CD14-positive monocyte (primary cell): Measurements from ENCODE around the gene COPS6. TPM values are rescaled to one million over a fixed set of nuclear protein-coding genes. Genes with fewer than 3 reads are reported as not detected.
A peak's percentile ranks its signal among the peaks of the same experiment; 100 is the strongest.

Experiments used
- DNase-seq, 3 donors: peaks; one replicate each; pipeline ENCODE4 v3.0.0-alpha.2; 2011 to 2022
- H2AFZ ChIP-seq: 2 replicates; pipeline ENCODE4 v1.6.0; 2012; ENCODE audit warnings: mild to moderate bottlenecking, low read depth, low read length, inconsistent platforms; ENCODE audit not compliant: insufficient read depth, poor library complexity, severe bottlenecking
- H3K27ac ChIP-seq, 2 donors: 1 replicate in 1 of 2; 2 replicates in 1 of 2; pipeline ENCODE4 v1.5.1; 2012 to 2013; ENCODE audit warnings: low read length in 2 of 2, control low read depth in 1 of 2, inconsistent platforms in 1 of 2, low read depth in 1 of 2, mild to moderate bottlenecking in 1 of 2
- H3K27me3 ChIP-seq, 2 donors: one replicate each; pipeline versions ENCODE4 v1.6.0 to v1.6.1; 2011 to 2013; ENCODE audit warnings: low read length in 2 of 2; ENCODE audit not compliant: control insufficient read depth in 2 of 2, insufficient read depth in 2 of 2
- H3K36me3 ChIP-seq, 2 donors: replicated peaks in 1 of 2; 1 replicate in 1 of 2; 2 replicates in 1 of 2; pipeline versions ENCODE4 v1.5.1 to v1.6.1; 2012 to 2013; ENCODE audit warnings: low read length in 2 of 2, control low read depth in 1 of 2, inconsistent platforms in 1 of 2, mild to moderate bottlenecking in 1 of 2; ENCODE audit not compliant: insufficient read depth in 2 of 2, control insufficient read depth in 1 of 2
- H3K4me1 ChIP-seq, 2 donors: 1 replicate in 1 of 2; 2 replicates in 1 of 2; pipeline versions ENCODE4 v1.5.1 to v1.6.1; 2012 to 2013; ENCODE audit warnings: low read length in 2 of 2, control low read depth in 1 of 2, inconsistent platforms in 1 of 2, mild to moderate bottlenecking in 1 of 2, moderate library complexity in 1 of 2; ENCODE audit not compliant: insufficient read depth in 2 of 2, control insufficient read depth in 1 of 2
- H3K4me2 ChIP-seq: replicated peaks from 2 replicates; pipeline ENCODE3; 2012; ENCODE audit warnings: low read length, moderate library complexity, mild to moderate bottlenecking; ENCODE audit not compliant: poor library complexity, severe bottlenecking; ENCODE audit errors: extremely low read depth
- H3K4me3 ChIP-seq, 3 experiments: fragments of 200-600 bp in 1 of 3; sonication (generic) in 1 of 3; replicated peaks in 1 of 3; 1 replicate in 2 of 3; 2 replicates in 1 of 3; pipeline ENCODE4 v1.5.1; 2011 to 2013; ENCODE audit warnings: low read length in 3 of 3, mild to moderate bottlenecking in 3 of 3, control low read depth in 2 of 3, low read depth in 2 of 3, inconsistent platforms in 1 of 3, moderate library complexity in 1 of 3
- H3K79me2 ChIP-seq: 2 replicates; pipeline ENCODE4 v1.6.0; 2012; ENCODE audit warnings: mild to moderate bottlenecking, control low read depth, inconsistent platforms, low read length, moderate library complexity; ENCODE audit not compliant: insufficient read depth
- H3K9ac ChIP-seq: 2 replicates; pipeline ENCODE4 v1.6.0; 2017; ENCODE audit warnings: low read length, mild to moderate bottlenecking; ENCODE audit not compliant: insufficient read depth, poor library complexity, severe bottlenecking
- H3K9me3 ChIP-seq, 2 donors: replicated peaks in 1 of 2; 1 replicate in 1 of 2; 2 replicates in 1 of 2; pipeline versions ENCODE4 v1.5.1 to v1.6.1; 2012 to 2013; ENCODE audit warnings: low read length in 2 of 2, control low read depth in 1 of 2; ENCODE audit not compliant: control insufficient read depth in 1 of 2, insufficient read depth in 1 of 2
- H4K20me1 ChIP-seq: 2 replicates; pipeline ENCODE4 v1.6.0; 2012; ENCODE audit warnings: mild to moderate bottlenecking, low read length, control low read depth, moderate library complexity; ENCODE audit not compliant: insufficient read depth
- H3K27ac Mint-ChIP-seq, 7 donors: one replicate each; pipeline ENCODE4 v1.8.0; 2020; ENCODE audit warnings: mild to moderate bottlenecking in 7 of 7, mixed read lengths in 7 of 7, moderate library complexity in 6 of 7, inconsistent platforms in 2 of 7
- H3K27me3 Mint-ChIP-seq, 3 donors: one replicate each; pipeline ENCODE4 v1.8.0; 2021 to 2022; ENCODE audit warnings: low read depth in 3 of 3, mild to moderate bottlenecking in 3 of 3, mixed read lengths in 3 of 3, moderate library complexity in 3 of 3, inconsistent platforms in 1 of 3
- H3K36me3 Mint-ChIP-seq, 2 donors: one replicate each; pipeline ENCODE4 v1.8.0; 2020; ENCODE audit warnings: mixed read lengths in 2 of 2, inconsistent platforms in 1 of 2, mild to moderate bottlenecking in 1 of 2
- H3K4me1 Mint-ChIP-seq: one replicate; pipeline ENCODE4 v1.8.0; 2020; ENCODE audit warnings: mild to moderate bottlenecking, mixed read lengths
- H3K4me3 Mint-ChIP-seq, 2 donors: one replicate each; pipeline ENCODE4 v1.8.0; 2020; ENCODE audit warnings: mild to moderate bottlenecking in 2 of 2, mixed read lengths in 2 of 2, moderate library complexity in 1 of 2
- H3K9me3 Mint-ChIP-seq, 7 donors: one replicate each; pipeline ENCODE4 v1.8.0; 2020 to 2022; ENCODE audit warnings: mixed read lengths in 7 of 7, mild to moderate bottlenecking in 6 of 7, moderate library complexity in 6 of 7, inconsistent platforms in 2 of 7
- CTCF ChIP-seq: fragments of 200-600 bp; IDR thresholded peaks from one replicate; pipeline ENCODE4 v1.8.0; 2022; ENCODE audit warnings: antibody characterized with exemption, mild to moderate bottlenecking
- WGBS: methylation state at CpG from one replicate; pipeline ENCODE4 v1.1.5; 2013; ENCODE audit warnings: missing lambda C conversion rate; ENCODE audit not compliant: insufficient coverage; 5-methylcytosine and 5-hydroxymethylcytosine counted together
- intact Hi-C, 2 donors: fragments of 100-400 bp; cut with micrococcal nuclease; formaldehyde crosslinking; loops; one replicate each; pipeline versions ENCODE4 v1.15.0 to v1.15.1; 2023
- polyA plus RNA-seq, 3 donors: library from polyadenylated mRNA; depleted of rRNA in 1 of 3; unstranded in 2 of 3; stranded (reverse) in 1 of 3; fragments of 300-500 nt in 2 of 3; fragments of >200 nt in 1 of 3; fragmentation: Illumina TruSeq in 2 of 3; gene quantifications; 1 replicate in 2 of 3; 2 replicates in 1 of 3; pipeline ENCODE4 v1.2.3, GENCODE V29; 2012 to 2021

COPS6 gene
- polyA plus RNA-seq, 3 donors: 77.1 to 119 (median 109) TPM

- Histone ChIP-seq H3K27ac (no peak overlapping the region), H3K9ac (no peak overlapping the region), H3K4me1 (peaks cover 7 to 17% of the 10 kb centered on the region in 2 donors), H3K4me3 (no peak overlapping the region), H2AFZ (no peak overlapping the region), H3K4me2 (no peak overlapping the region), H4K20me1 (no peaks in the 10 kb centered on the region), H3K36me3 (no peaks in the 10 kb centered on the region), H3K9me3 (no peaks in the 10 kb centered on the region), H3K27me3 (no peaks in the 10 kb centered on the region), H3K79me2 (peaks cover under 1% of the 10 kb centered on the region)
- Mint-ChIP-seq H3K27ac (peak overlapping the region in 1 of 7 donors; percentile 17), H3K9me3 (peaks cover 0 to 5% (median 0%) of the 10 kb centered on the region in 7 donors), H3K4me3 (peak overlapping the region; percentile 14 to 74), H3K27me3 (peaks cover 2 to 7% (median 5%) of the 10 kb centered on the region in 3 donors), H3K36me3 (no peaks in the 10 kb centered on the region), H3K4me1 (peaks cover 20% of the 10 kb centered on the region)
- WGBS: 27% methylated on average over 3 of the region's 6 CpGs
- TF ChIP-seq CTCF: peak; percentile 21
- intact Hi-C loops: no loop called here
- peak; percentile 13 to 39 (median 20) for DNase-seq
Observed at GRCh38 chr7:100044718-100045117, 44.1 kb upstream of the COPS6 start.

- Histone ChIP-seq H3K27me3 (no peaks in the 10 kb centered on the region), H3K27ac (no peak overlapping the region), H3K9me3 (no peaks in the 10 kb centered on the region), H3K36me3 (no peaks in the 10 kb centered on the region), H3K4me3 (no peak overlapping the region), H3K4me2 (peak overlapping the region; percentile 93), H2AFZ (peak overlapping the region; percentile 98), H3K9ac (no peak overlapping the region), H3K79me2 (peaks cover 12% of the 10 kb centered on the region), H4K20me1 (no peaks in the 10 kb centered on the region), H3K4me1 (peaks cover 14 to 20% of the 10 kb centered on the region in 2 donors)
- Mint-ChIP-seq H3K9me3 (no peaks in the 10 kb centered on the region), H3K27ac (peak overlapping the region in 5 of 7 donors; percentile 14 to 93 (median 65)), H3K4me1 (peaks cover 18% of the 10 kb centered on the region), H3K4me3 (peak overlapping the region in 1 of 2 donors; percentile 34), H3K36me3 (peaks cover 0 to 2% of the 10 kb centered on the region in 2 donors), H3K27me3 (peaks cover 2 to 6% (median 2%) of the 10 kb centered on the region in 3 donors)
- no peak for TF ChIP-seq CTCF
- no peak for DNase-seq
- 100% methylated on average over 1 of the region's 4 CpGs for WGBS
- intact Hi-C loops: no loop called here
Observed at GRCh38 chr7:100048680-100049079, 40.1 kb upstream of the COPS6 start.
